Measurements from ENCODE around the gene HOXA9. TPM values are rescaled to one million over a fixed set of nuclear protein-coding genes. Genes with fewer than 3 reads are reported as not detected.

HOXA9 gene
- total RNA-seq, 1 donor: 20.3 TPM

DNA sequence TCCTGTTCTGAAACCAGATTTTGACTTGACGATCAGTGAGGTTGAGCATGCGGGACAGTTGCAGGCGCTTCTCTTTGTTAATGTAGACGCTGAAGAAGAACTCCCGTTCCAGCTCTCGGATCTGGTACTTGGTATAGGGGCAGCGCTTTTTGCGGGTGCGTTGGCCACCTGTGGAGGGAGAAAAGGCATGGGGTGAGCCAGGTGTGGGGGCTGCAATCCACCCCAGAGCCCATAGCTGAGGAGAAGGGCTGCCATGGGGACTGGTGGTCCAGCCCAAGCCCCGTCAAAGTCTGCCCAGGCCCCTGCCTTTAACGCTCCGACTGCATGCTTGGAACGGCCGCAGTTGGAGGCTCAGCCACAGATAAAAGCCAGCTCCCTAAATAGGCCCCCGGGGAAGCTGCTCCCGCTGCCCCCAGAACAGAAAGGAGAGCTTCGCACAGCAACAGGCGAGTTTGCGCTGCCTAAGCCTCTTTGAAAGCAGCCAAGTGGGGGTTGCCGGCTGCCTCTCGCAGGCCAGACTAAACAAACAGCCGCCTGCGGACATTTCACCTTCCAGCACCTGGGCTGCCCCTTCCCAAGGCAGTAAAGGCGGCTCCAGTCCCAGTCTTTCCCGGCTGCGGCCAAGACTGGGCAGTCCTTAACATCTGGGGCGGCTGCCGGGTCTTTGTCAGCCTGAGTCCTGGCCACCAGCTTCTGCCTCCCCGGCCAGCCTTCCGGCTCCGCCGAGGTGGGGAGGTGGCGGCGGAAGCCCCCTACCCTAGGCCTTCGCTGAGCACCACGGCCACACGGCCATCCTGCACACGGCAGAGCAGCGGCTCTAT, 17.7 kb upstream of the HOXA9 start:
- peak overlapping the region; percentile 67 for H3K4me3 ChIP-seq (ENCODE audit: low read depth, low read length)
- TF ChIP-seq, protein P1, sequence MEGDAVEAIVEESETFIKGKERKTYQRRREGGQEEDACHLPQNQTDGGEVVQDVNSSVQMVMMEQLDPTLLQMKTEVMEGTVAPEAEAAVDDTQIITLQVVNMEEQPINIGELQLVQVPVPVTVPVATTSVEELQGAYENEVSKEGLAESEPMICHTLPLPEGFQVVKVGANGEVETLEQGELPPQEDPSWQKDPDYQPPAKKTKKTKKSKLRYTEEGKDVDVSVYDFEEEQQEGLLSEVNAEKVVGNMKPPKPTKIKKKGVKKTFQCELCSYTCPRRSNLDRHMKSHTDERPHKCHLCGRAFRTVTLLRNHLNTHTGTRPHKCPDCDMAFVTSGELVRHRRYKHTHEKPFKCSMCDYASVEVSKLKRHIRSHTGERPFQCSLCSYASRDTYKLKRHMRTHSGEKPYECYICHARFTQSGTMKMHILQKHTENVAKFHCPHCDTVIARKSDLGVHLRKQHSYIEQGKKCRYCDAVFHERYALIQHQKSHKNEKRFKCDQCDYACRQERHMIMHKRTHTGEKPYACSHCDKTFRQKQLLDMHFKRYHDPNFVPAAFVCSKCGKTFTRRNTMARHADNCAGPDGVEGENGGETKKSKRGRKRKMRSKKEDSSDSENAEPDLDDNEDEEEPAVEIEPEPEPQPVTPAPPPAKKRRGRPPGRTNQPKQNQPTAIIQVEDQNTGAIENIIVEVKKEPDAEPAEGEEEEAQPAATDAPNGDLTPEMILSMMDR (IDR thresholded peaks at IDR 0.05; ENCODE audit: insufficient read depth, low read depth, low read length): no peak
- DNase-seq (ENCODE audit: low read depth): peak; percentile 58

DNA sequence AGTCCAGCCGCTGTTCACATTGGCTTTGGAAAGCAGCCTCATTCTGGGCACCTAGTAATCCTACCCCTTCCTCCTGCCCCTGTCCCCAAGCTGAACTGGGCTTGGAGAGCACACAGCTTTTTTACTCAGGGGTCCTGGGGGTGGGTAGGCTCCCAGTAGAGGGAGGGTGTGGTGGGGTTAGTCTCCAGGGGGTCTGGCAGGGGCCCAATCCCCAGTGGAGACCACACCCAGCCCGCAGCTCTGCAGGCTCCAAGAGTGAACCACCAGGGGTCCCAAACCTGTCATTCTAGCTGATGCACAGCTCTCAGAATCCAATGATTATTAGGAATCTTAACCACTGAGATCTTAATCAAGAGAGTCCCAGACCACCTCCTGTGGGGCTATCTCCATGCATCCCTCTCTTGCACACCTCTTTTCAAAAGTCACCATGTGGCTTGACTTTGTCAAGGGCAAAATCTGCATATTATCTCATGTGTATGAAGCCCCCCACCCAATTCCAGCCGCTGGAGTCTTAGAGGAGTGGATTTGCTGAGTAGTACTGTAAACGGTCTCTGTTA, 17.0 kb upstream of the HOXA9 start:
- DNase-seq (ENCODE audit: low read depth): peak; percentile 26
- peak overlapping the region; percentile 67 for H3K4me3 ChIP-seq (ENCODE audit: low read depth, low read length)
- TF ChIP-seq, protein P1 (IDR thresholded peaks at IDR 0.05; ENCODE audit: insufficient read depth, low read depth, low read length): peak; percentile 20

DNA sequence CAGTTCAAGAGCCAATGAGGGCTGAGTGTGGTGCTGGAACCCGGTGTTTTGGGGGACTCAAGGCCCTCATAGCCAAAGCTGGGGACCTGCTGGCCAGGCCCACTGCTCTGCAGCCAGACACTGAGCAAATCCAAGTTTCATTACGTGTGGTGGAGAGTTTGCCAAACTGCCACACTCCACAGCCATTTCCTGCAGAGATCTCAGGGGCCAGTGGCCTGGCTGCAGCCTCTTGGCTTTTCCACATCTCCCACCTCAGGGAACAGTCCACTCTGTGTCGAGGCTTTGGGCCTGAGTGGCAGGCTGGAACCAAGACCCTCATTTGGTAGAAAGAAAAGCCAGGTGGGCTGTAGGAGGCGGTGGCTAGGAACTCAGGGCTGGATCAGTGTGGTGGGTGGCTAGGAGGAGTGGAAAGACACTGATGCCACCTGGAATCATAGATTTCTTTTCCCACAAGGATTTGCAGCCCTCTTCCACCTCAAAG, 16.5 kb upstream of the HOXA9 start:
- TF ChIP-seq, protein P1 (IDR thresholded peaks at IDR 0.05; ENCODE audit: insufficient read depth, low read depth, low read length): no peak
- peak overlapping the region; percentile 67 for H3K4me3 ChIP-seq (ENCODE audit: low read depth, low read length)
- DNase-seq (ENCODE audit: low read depth): peak; percentile 51

DNA sequence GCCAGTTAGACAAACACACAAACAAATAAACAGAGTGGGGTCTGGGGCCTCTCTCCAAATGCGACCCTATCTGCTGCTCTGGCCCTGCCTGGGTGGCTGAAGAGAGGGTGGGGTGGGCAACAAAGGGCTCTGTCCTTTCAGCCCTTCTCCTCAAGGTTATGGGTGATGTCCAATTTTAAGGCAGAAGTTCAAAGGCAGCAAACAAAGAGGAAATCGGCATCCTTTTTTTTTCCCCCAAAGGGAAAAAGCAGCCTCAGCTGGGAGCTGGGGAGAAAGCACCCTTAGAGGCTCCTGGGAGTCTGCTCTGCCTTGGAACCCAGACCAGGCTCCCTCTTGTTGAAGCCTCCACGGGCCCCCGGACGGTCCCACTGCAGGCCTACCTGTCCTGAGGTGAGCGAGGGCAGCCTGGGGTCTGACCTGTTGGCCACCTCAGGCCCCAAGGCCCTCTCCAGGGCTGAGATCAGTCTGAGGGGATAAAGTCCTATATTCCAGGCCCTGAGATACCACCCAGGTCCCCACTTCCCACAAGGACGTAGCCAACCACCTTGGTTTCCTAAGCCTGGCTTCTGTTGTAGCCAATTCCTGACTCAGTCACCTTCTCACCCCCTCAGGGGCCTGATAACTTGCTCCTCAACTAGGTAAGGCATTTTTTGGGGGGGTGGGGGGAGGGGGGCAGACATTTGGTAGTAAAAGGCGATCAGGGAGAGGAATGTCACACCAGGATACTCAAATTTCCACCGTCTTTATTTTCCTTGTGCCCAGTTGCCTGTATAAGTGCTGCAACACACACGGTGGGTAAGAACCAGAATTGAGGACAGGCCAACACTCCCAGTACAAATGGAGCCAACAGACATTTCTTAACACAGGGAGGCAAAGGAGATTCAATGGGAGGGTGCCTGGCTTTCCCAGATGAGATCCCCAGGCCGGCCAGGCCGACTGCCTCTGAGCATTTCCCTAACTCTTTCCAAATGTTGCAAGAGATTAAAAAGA, 15.4 kb upstream of the HOXA9 start:
- peak; percentile 58 for DNase-seq (ENCODE audit: low read depth)
- TF ChIP-seq, protein P1 (IDR thresholded peaks at IDR 0.05; ENCODE audit: insufficient read depth, low read depth, low read length): no peak
- H3K4me3 ChIP-seq (ENCODE audit: low read depth, low read length): peak overlapping the region; percentile 67

DNA sequence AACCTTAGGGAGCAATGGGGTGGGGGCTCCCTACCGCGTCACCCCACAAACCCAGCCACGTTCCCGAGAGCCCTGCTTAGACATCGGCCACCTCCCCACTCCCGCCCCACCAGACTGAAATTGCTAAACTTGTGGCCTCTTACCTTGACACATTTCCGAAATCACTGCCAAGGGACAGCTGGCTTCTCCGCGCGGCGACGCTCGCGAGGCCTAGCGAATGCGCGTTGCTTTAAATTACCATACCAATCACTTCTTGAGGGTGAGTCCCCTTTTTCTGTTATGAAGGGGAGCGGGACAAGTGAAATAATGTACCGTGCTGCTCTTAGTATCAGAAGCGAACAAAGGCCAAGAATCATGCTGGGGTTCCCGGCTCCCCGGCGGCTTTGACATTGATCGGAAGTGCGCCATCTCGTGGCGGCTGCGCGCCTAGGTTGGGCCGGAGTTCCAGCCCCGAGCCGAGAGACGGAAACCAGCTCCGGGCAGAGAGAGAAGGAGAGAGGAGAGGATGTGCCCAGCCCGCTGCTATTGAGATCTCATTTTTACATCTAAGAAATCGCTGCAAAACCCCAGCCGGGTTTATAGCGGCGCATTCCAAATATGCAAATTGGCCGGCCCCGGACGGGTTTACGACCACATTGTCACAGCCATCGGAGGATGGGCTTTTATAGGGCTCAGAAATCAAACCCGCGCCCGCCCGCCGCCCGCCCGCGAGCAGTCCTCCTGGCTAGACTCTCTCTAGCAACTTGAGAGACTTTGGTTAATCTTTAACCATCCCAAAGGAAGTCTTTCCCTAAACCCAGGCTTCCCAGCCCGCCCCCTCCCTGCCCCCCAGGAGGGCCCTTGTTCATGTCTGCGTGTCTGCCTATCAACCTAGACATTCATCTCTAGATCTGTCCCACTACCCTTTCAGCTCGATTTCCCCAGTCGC, 14.4 kb upstream of the HOXA9 start:
- TF ChIP-seq, protein P1 (IDR thresholded peaks at IDR 0.05; ENCODE audit: insufficient read depth, low read depth, low read length): peak; percentile 90
- peak; percentile 93 for DNase-seq (ENCODE audit: low read depth)
- H3K4me3 ChIP-seq (ENCODE audit: low read depth, low read length): peak overlapping the region; percentile 67
